IPS-18c (cell line): ENCODE data around the gene TMEM106A.
"Not testable (repeated sequence)": the region's sequence is repeated elsewhere in the genome, so short reads cannot be mapped to it uniquely, and the experiment has no call there.

Experiments used
- H3K4me3 ChIP-seq: 2 replicates; pipeline ENCODE4 v1.7.0; 2013; ENCODE audit warnings: low read depth, mild to moderate bottlenecking, low read length, moderate library complexity; ENCODE audit not compliant: insufficient read depth
- H3K9me3 ChIP-seq: one replicate; pipeline ENCODE4 v1.6.1; 2013; ENCODE audit warnings: mild to moderate bottlenecking, low read length, moderate library complexity; ENCODE audit not compliant: control insufficient read depth, insufficient read depth

The TMEM106A gene

DNA sequence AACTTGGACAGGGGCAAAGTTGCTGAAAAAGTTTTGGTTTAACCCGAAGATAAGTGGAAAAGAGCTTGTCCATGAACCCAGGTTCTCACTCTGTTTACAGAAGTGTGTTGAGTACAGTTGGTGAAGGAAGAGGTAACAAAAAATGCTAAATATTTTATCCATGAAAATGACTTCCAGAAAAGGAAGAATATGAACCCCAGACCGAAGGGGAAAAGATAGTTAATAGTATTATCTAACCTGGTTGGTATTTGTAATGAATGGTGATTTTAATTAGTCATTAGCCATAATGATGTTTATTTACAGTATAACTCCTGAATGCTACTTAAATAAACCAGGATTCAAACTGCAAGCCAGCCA is 574 bp upstream of the TMEM106A start:
- peak overlapping the region; percentile 71; the same call in 1 of the 2 replicates for H3K4me3 ChIP-seq
- H3K9me3 ChIP-seq: no peaks in the 10 kb centered on the region

DNA sequence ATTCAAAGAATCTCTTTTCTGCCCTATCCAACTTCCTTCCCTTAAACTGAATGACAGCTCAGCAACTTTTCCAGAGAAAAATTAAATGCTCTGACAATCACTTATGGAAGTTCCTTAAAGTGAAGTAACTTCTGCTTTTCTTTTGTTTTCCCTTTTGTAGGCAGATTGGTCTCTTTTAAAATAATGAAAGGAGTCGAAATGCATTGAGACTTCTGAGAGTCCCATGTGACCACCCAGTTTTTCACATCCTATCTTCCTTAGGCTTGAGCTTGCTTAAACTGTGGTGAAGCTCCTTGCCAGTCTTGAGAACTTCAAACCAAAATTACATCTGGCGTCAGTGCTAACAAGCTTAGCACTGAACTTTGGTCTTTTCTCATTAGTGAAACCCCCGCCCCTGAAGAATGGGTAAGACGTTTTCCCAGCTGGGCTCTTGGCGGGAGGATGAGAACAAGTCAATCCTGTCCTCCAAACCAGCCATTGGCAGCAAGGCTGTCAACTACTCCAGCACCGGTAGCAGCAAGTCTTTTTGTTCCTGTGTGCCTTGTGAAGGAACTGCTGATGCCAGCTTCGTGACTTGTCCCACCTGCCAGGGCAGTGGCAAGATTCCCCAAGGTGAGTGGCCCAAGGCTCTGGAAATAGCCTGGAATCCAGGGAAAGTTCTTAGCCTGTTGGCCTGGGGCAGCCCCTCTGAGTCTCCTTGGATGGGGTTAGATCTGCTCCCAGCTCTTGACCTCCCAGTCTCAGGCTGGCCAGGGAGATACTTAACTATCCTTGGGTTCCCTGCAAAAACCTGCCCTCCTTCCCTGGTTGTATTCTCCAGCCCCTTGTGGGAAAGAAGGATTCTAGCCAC is 1.2 kb downstream of the TMEM106A start:
- peaks cover 2% of the 10 kb centered on the region for H3K9me3 ChIP-seq
- peak overlapping the region; percentile 71; the same call in 1 of the 2 replicates for H3K4me3 ChIP-seq

DNA sequence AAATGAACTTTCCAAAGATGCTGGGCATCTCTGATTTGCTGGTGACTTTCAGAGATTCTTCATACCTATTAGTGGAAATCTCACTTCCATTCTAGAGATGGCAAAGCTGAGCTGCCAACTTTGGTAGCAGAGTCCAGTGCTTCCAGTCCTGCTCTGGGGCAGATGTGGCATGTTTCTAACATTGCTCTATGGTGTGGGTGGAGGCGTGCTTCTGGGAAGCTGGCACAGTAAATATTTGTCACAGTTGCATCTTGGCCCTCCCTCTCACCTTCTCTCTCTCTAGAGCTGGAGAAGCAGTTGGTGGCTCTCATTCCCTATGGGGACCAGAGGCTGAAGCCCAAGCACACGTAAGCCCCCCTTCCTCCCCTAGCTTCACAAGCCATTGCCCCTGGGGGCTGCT is 1.9 kb downstream of the TMEM106A start:
- Histone ChIP-seq H3K9me3 (peaks cover 5% of the 10 kb centered on the region), H3K4me3 (no peak overlapping the region)

DNA sequence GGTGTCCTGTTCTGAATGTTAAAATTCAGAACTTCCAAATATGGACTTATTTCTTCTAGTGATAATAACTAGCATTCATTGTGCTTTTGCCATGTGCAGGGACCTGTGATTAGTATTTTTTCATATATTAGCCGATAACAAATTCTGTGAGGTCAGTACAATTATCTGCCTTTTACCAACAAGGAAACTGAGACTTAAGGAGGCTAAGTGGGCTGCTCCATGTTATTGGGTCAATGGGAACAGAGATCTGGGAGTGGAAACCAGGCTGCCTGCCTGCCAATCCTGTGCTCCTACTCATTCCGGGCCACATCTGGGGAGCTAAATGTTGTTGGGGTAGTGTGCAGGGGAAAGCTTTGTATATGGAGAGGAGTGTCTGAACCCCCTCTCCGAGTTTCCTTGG is 3.7 kb downstream of the TMEM106A start:
- Histone ChIP-seq H3K4me3 (no peak overlapping the region), H3K9me3 (peaks cover 5% of the 10 kb centered on the region)

DNA sequence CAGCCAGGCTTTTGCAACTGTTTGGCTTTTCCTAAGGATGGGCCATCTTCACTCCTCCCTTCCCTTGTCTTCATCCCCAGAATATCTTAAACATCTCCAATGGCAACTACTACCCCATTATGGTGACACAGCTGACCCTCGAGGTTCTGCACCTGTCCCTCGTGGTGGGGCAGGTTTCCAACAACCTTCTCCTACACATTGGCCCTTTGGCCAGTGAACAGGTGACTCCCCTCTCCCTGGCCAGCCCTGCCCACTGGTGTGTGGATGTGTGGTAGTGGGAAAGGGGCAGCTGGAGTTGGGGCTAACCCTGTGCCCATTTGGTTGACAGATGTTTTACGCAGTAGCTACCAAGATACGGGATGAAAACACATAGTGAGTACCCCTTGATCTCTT is 4.7 kb downstream of the TMEM106A start:
- H3K9me3 ChIP-seq: peaks cover 5% of the 10 kb centered on the region
- no peak overlapping the region for H3K4me3 ChIP-seq

DNA sequence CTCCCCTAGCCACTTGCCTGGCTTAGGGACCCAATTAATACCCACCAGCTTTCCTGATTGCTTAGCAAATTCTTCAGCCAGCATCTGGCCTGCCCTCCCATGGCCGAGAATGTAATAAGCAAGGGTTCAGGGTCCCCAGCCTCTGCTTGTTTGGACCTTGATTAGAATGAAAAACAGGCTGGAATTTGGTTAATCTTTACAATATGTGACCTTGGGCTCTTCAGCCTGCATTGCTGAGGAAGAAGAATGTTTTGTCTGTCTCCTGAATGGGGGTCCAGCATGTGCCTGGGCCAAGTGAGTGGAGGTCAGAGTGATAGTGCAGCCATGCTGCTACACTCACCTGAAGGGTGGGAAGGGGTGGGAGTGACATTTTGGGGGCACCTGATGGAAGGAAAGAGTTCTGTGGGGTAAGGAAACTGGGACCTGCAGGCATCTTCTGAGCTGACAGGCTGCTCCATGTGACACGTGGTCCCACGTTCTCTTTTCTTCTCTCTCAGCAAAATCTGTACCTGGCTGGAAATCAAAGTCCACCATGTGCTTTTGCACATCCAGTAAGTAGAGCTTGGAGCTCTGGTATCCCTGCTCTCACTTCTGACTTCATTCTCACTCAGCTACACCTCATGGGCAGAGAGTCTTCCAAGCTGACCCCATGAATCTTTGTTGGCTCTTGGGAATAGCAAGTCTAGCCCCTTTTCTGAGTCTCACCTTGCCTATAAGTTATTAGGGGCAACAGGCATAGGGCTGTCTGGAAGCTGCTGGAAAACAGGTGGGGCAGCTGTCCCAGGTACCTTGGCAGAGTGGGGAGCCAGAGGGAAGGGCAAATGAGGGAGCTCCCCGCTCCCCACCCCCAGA is 5.3 kb downstream of the TMEM106A start:
- Histone ChIP-seq H3K4me3 (no peak overlapping the region), H3K9me3 (peaks cover 5% of the 10 kb centered on the region)

DNA sequence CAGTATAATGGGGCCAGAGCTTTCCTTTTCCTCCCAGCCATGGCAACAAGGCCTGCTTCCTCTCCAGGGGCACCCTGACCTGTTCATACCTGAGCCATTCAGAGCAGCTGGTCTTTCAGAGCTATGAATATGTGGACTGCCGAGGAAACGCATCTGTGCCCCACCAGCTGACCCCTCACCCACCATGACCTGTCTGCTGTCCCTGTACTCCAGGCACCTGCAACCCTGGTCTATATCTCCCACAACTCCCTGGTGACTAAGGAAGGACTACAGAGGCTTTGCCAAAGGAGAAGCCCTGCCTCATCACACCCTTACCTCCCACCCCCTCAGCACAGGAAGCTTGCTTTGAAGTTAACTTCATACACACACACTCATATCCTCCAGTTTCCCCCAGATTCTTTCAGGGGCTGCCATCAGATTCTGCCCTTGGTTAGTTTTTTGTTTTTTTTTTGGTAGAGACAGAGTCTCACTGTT is 6.0 kb downstream of the TMEM106A start:
- no peak overlapping the region for H3K4me3 ChIP-seq

GRCh38 chr17:43219001-43219400 is 7.3 kb downstream of the TMEM106A start:
- H3K9me3 ChIP-seq: peaks cover 5% of the 10 kb centered on the region
- no peak overlapping the region for H3K4me3 ChIP-seq

More for the DNA sequence above, 6.0 kb downstream of the TMEM106A start:
- peaks cover 5% of the 10 kb centered on the region for H3K9me3 ChIP-seq

GRCh38 chr17:43219746-43220380 is 8.2 kb downstream of the TMEM106A start:
- no peak overlapping the region for H3K4me3 ChIP-seq

GRCh38 chr17:43220511-43221125 is 8.9 kb downstream of the TMEM106A start:
- no peak overlapping the region for H3K4me3 ChIP-seq
- H3K9me3 ChIP-seq: peaks cover 5% of the 10 kb centered on the region

More at GRCh38 chr17:43219746-43220380, 8.2 kb downstream of the TMEM106A start:
- H3K9me3 ChIP-seq: peaks cover 5% of the 10 kb centered on the region

DNA sequence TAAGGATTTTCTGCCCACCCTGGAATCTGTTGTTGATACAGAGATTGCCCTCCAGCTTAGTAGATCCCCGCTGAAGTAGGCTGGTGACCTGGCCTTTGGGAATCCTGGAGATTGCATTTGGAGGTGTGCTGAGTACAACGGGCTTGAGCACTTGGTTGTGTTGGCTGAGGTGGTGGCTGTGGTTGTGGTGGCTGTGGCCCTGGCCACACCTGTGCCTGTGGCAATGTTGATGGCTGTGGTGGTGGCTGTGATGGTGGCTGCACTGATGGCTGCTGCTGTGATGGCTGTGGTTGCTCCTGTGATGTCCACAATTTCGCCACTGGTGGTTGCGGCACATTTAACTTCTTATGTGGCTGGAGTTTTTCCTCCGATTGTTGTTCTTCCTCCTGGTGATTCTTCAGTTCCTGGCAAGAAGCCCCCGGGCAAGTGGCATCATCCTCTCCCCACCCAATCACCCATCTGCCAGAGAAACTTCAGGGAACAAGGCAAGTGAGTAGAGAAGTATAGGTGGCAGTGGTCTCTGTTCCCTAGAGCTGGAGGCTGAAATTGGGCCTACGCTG is 12.6 kb downstream of the TMEM106A start:
- Histone ChIP-seq H3K4me3 (no peak overlapping the region), H3K9me3 (no peaks in the 10 kb centered on the region)

DNA sequence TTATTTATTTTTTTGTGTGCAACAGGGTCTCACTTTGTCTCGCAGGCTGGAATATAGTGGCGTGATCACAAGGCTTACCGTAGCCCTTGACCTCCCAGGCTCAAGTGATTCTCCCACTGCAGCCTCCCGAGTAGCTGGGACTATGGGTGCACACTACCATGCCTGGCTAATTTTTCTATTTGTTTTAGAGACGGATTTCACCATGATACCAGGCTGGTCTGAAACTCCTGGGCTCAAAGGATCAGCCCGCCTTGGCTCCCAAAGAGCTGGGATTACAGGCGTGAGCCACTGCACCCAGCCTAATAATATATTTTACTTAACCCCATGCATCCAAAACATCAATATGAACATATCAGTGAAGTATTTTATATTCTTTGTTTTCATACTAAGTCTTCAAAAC is 14.7 kb downstream of the TMEM106A start:
- Histone ChIP-seq H3K4me3 (no peak overlapping the region), H3K9me3 (no peaks in the 10 kb centered on the region)

DNA sequence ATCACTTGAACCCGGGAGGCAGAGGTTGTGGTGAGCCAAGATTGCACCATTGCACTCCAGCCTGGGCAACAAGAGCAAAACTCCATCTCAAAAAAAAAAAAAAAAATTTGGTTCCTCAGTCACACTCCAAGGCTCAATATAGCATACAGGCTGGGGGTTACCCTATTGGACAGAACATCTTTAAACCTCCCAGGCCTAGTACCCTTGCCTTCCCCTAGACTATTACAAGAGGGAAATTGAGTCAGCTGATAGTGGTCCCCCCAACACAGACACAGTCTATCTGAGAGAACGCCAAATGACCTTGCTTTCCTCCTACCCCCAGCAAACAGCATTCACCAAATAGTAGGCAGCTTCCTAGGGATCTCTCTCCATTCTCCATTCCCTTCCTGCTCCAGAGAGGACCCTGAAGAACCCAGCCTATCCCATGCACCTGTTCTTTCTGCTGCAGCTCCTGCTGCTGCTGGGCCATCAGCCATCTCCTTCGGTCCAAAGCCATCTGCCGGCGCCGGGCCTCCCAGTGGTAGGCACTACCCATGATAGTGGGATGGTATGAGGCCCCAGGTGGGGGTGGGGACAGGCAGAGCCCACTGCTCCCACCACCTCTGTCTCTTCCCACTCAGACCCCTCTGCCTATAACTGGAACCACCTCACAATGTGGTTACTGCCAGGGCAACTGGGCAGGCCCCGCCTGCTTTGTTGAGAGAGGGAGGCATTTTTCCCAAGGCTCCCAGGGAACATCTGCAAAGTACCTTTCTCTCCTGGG is 16.5 kb downstream of the TMEM106A start, which contains the start of gene CCDC200:
TSS of gene CCDC200 (minus strand) at position 604 of the 763 bp plus-strand sequence. CDS start at position 535, 69 bp downstream.
- not testable (repeated sequence) for H3K9me3 ChIP-seq, H3K4me3 ChIP-seq

DNA sequence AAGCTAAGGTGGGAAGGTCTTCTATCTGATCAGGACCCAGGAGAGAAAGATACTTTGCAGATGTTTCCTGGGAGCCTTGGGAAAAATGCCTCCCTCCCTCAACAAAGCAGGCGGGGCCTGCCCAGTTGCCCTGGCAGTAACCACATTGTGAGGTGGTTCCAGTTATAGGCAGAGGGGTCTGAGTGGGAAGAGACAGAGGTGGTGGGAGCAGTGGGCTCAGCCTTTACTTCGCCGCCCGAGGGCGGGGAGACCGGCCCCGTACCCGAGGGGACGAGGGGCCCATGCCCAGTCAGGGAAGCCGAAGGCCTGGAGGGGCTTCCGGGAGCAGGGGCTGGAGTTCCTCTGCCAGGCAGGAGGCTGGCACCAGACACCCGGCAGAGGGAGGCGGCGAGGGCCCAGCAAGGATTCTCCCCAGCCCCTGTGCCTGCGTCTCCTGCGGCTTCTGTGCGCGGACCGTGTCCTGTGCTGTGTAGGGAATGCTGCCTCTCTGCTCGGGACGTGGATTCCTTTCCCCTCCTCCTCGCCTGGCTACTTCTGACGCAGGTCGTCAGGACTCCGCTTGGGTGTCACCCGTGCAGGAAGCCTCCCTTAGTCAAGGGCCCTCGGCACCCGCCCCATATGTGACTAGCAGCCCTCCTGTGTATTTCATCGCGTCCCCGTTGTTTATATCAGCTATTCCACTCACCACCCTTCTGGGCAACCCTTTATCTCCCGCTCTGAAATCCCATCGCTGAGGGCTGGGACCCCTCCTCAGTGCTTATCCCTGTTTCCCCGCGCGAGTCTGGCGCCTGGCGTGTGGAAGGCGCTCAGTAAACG is 19.7 kb downstream of the TMEM106A start:
- not testable (repeated sequence) for H3K4me3 ChIP-seq

GRCh38 chr17:43232021-43232699 is 20.5 kb downstream of the TMEM106A start:
- not testable (repeated sequence) for H3K9me3 ChIP-seq, H3K4me3 ChIP-seq

More for the DNA sequence above, 19.7 kb downstream of the TMEM106A start:
- H3K9me3 ChIP-seq: not testable (repeated sequence)
